GM12878 (cell line): ENCODE results near the gene RIPPLY1. TPM values are rescaled to one million over a fixed set of nuclear protein-coding genes. Genes with fewer than 3 reads are reported as not detected.

Experiments
- ATAC-seq: fragments of 200-7000 bp; cut with Tn5 transposase; 3 replicates; pipeline ENCODE4 v1.9.1; 2020; ENCODE audit warnings: mild to moderate bottlenecking, moderate library complexity
- BruUV-seq: library from RNA; stranded (reverse); fragments of 400-500 nt; replicated peaks from 2 replicates; lab custom pipeline; 2021; lab: Mats Ljungman, UMichigan
- CTCF ChIA-PET: fragments of 300-600 bp; sonication (Branson Sonifier 250); formaldehyde crosslinking; extraction: SDS; loops from one replicate; lab custom pipeline; 2021; ENCODE audit warnings: inconsistent platforms; lab: Yijun Ruan, JAX
- POLR2A ChIA-PET: fragments of 350-600 bp; formaldehyde crosslinking; extraction: SDS; loops from one replicate; lab custom pipeline; 2021; ENCODE audit warnings: inconsistent platforms; lab: Charles Lee
- RAD21 ChIA-PET: fragments of 300-600 bp; sonication (Branson Sonifier 250); formaldehyde crosslinking; loops from one replicate; lab custom pipeline; 2023; ENCODE audit warnings: antibody characterized with exemption; ENCODE audit not compliant: unreplicated experiment; lab: Charles Lee
- SMC1A ChIA-PET: fragments of 300-600 bp; sonication (Branson Sonifier 250); formaldehyde crosslinking; loops from one replicate; lab custom pipeline; 2023; ENCODE audit not compliant: unreplicated experiment, uncharacterized antibody; lab: Charles Lee
- DNase-seq: peaks from one replicate; pipeline ENCODE4 v3.0.0-alpha.2; 2011; ENCODE audit warnings: low read depth, low spot score
- FAIRE-seq: peaks from 3 replicates; lab custom pipeline; 2011; peaks lifted over from hg19 to GRCh38; lab: Jason Lieb, UNC
- H2AFZ ChIP-seq: 2 replicates; pipeline ENCODE4 v1.6.0; 2011; ENCODE audit warnings: low read depth, low read length, control low read depth; ENCODE audit not compliant: control insufficient read depth
- H3K27ac ChIP-seq: 2 replicates; pipeline ENCODE4 v1.5.1; 2011; ENCODE audit warnings: control low read depth; ENCODE audit not compliant: control insufficient read depth, insufficient read depth
- H3K27me3 ChIP-seq, 2 experiments: replicated peaks in 1 of 2; 2 replicates each; pipeline versions ENCODE4 v1.6.0 to v1.6.1; 2011; ENCODE audit warnings: low read length in 1 of 2; ENCODE audit not compliant: control insufficient read depth in 2 of 2, insufficient read depth in 2 of 2
- H3K36me3 ChIP-seq, 2 experiments: 2 replicates each; pipeline ENCODE4 v1.5.1; 2011; ENCODE audit warnings: low read length in 1 of 2; ENCODE audit not compliant: control insufficient read depth in 2 of 2, insufficient read depth in 2 of 2
- H3K4me1 ChIP-seq: 2 replicates; pipeline ENCODE4 v1.6.1; 2011; ENCODE audit warnings: mild to moderate bottlenecking, low read length, moderate library complexity, mixed read lengths; ENCODE audit not compliant: control insufficient read depth, insufficient read depth
- H3K4me2 ChIP-seq: 2 replicates; pipeline ENCODE4 v1.6.0; 2011; ENCODE audit warnings: control low read depth; ENCODE audit not compliant: control insufficient read depth, insufficient read depth
- H3K4me3 ChIP-seq: fragments of 200-600 bp; sonication (generic); 2 replicates; pipeline ENCODE4 v1.5.1; 2016
- H3K79me2 ChIP-seq: 2 replicates; pipeline ENCODE4 v1.6.0; 2011; ENCODE audit warnings: low read length; ENCODE audit not compliant: control insufficient read depth, insufficient read depth
- H3K9ac ChIP-seq: 2 replicates; pipeline ENCODE4 v1.8.0; 2011; ENCODE audit warnings: low read length, control low read depth, mixed read lengths; ENCODE audit not compliant: control insufficient read depth, insufficient read depth
- H3K9me3 ChIP-seq: replicated peaks from 3 replicates; pipeline ENCODE4 v1.5.1; 2011; ENCODE audit warnings: mild to moderate bottlenecking, low read length; ENCODE audit not compliant: control insufficient read depth, insufficient read depth
- H4K20me1 ChIP-seq: 2 replicates; pipeline ENCODE4 v1.6.0; 2011; ENCODE audit not compliant: control insufficient read depth, insufficient read depth
- ASH2L ChIP-seq: fragments of 300-600, 200-600 bp; sonication (generic); IDR thresholded peaks from 2 replicates; pipeline ENCODE4 v1.6.1; 2017; ENCODE audit warnings: low read depth, mild to moderate bottlenecking, borderline replicate concordance
- BRCA1 ChIP-seq: IDR thresholded peaks from 2 replicates; pipeline ENCODE4 v1.6.1; 2011; ENCODE audit warnings: low read depth, low read length, improper control_type of control experiment
- CEBPZ ChIP-seq: fragments of 150-350 bp; IDR thresholded peaks from 2 replicates; pipeline ENCODE4 v1.6.1; 2016; ENCODE audit warnings: low read depth, low read length
- EGR1 ChIP-seq, 2 experiments: IDR thresholded peaks; 1 replicate in 1 of 2; 2 replicates in 1 of 2; pipeline ENCODE4 v1.6.1; 2011 to 2012; ENCODE audit warnings: low read depth in 2 of 2, low read length in 2 of 2, borderline replicate concordance in 1 of 2, mild to moderate bottlenecking in 1 of 2, moderate library complexity in 1 of 2
- FOS ChIP-seq: IDR thresholded peaks from 3 replicates; pipeline ENCODE4 v1.6.1; 2011; ENCODE audit warnings: borderline replicate concordance; ENCODE audit not compliant: insufficient read length; ENCODE audit errors: extremely low read depth
- HDAC6 ChIP-seq: fragments of 200-600 bp; sonication (generic); IDR thresholded peaks from one replicate; pipeline ENCODE4 v1.8.0; 2017; ENCODE audit warnings: antibody characterized with exemption; ENCODE audit not compliant: unreplicated experiment
- KLF5 ChIP-seq: fragments of 450-650 bp; IDR thresholded peaks from 2 replicates; pipeline ENCODE4 v1.6.1; 2014; ENCODE audit warnings: mild to moderate bottlenecking; ENCODE audit not compliant: partially characterized antibody
- MTA2 ChIP-seq: fragments of 450-650 bp; IDR thresholded peaks from 2 replicates; pipeline ENCODE4 v1.6.1; 2016; ENCODE audit warnings: low read depth, mild to moderate bottlenecking, moderate library complexity
- MTA3 ChIP-seq: IDR thresholded peaks from 2 replicates; pipeline ENCODE4 v1.6.1; 2012; ENCODE audit warnings: low read length, inconsistent platforms, borderline replicate concordance
- MXI1 ChIP-seq: fragments of 150-350 bp; IDR thresholded peaks from 2 replicates; pipeline ENCODE4 v1.6.1; 2011; ENCODE audit warnings: low read depth, mild to moderate bottlenecking, inconsistent platforms, low read length, improper control_type of control experiment
- NFIC ChIP-seq: IDR thresholded peaks from 2 replicates; pipeline ENCODE4 v1.6.1; 2012; ENCODE audit warnings: low read depth, mild to moderate bottlenecking, inconsistent platforms, low read length, moderate library complexity
- NFYB ChIP-seq: IDR thresholded peaks from 2 replicates; pipeline ENCODE4 v1.6.1; 2011; ENCODE audit warnings: low read depth, mild to moderate bottlenecking, low read length, improper control_type of control experiment, moderate library complexity; ENCODE audit not compliant: insufficient read depth
- NR2C2 ChIP-seq: IDR thresholded peaks from 2 replicates; pipeline ENCODE4 v1.6.1; 2011; ENCODE audit warnings: borderline replicate concordance, low read depth; ENCODE audit not compliant: control insufficient read depth, insufficient read length
- NR2F1 ChIP-seq: fragments of 450-650 bp; conservative IDR thresholded peaks from 2 replicates; pipeline ENCODE4 v1.6.1; 2017; ENCODE audit warnings: mild to moderate bottlenecking
- NRF1 ChIP-seq: conservative IDR thresholded peaks from 2 replicates; pipeline ENCODE4 v1.6.1; 2011; ENCODE audit warnings: mild to moderate bottlenecking, low read depth, low read length, improper control_type of control experiment
- PML ChIP-seq: IDR thresholded peaks from 2 replicates; pipeline ENCODE4 v1.6.1; 2012; ENCODE audit warnings: low read length, inconsistent platforms
- RFX5 ChIP-seq: IDR thresholded peaks from 2 replicates; pipeline ENCODE4 v1.6.1; 2011; ENCODE audit warnings: low read depth, low read length, improper control_type of control experiment
- SMC3 ChIP-seq: IDR thresholded peaks from 2 replicates; pipeline ENCODE4 v1.6.1; 2011; ENCODE audit warnings: low read length, improper control_type of control experiment, borderline replicate concordance
- SRF ChIP-seq, 2 experiments: IDR thresholded peaks; 2 replicates each; pipeline ENCODE4 v1.6.1; 2011; ENCODE audit warnings: low read depth in 2 of 2, low read length in 2 of 2, mild to moderate bottlenecking in 1 of 2, moderate library complexity in 1 of 2
- WRNIP1 ChIP-seq: IDR thresholded peaks from 2 replicates; pipeline ENCODE4 v1.6.1; 2011; ENCODE audit warnings: low read depth, low read length, improper control_type of control experiment, borderline replicate concordance
- ZBED1 ChIP-seq: IDR thresholded peaks from 2 replicates; pipeline ENCODE4 v1.6.1; 2016; ENCODE audit warnings: borderline replicate concordance
- ZNF217 ChIP-seq: fragments of 450-650 bp; IDR thresholded peaks from 2 replicates; pipeline ENCODE4 v1.6.1; 2017; ENCODE audit warnings: antibody characterized with exemption, mild to moderate bottlenecking
- ZNF384 ChIP-seq: IDR thresholded peaks from 2 replicates; pipeline ENCODE4 v1.6.1; 2012; ENCODE audit warnings: low read depth, mild to moderate bottlenecking, low read length, improper control_type of control experiment, borderline replicate concordance
- ZNF622 ChIP-seq: fragments of 450-650 bp; IDR thresholded peaks from 2 replicates; pipeline ENCODE4 v1.6.1; 2017; ENCODE audit warnings: mild to moderate bottlenecking, inconsistent platforms
- WGBS: methylation state at CpG from one replicate; pipeline ENCODE4 v1.1.6; 2016; ENCODE audit warnings: low lambda C conversion rate; ENCODE audit not compliant: insufficient replicate concordance, insufficient coverage; ENCODE audit errors: missing lambda C conversion rate; 5-methylcytosine and 5-hydroxymethylcytosine counted together
- in situ Hi-C: fragments of 300-500 bp; cut with MboI; formaldehyde crosslinking; loops from 9 replicates; pipeline ENCODE4 v1.14.3; 2018; ENCODE audit warnings: mixed read lengths
- intact Hi-C: fragments of 100-400 bp; cut with micrococcal nuclease; formaldehyde crosslinking; loops from one replicate; pipeline ENCODE4 v1.14.2; 2022; ENCODE audit not compliant: unreplicated experiment
- polyA plus RNA-seq, 11 experiments: library from polyadenylated mRNA; depleted of rRNA in 4 of 11; unstranded in 6 of 11; stranded (reverse) in 5 of 11; fragments of >200 nt; fragmentation: Nextera tagmentation in 4 of 11; fragmentation: Illumina TruSeq in 1 of 11; extraction: Ambion mirVana in 4 of 11; extraction: Trizol in 1 of 11; gene quantifications; 1 replicate in 1 of 11; 2 replicates in 10 of 11; pipeline versions ENCODE4 v1.2.1 to v1.2.3, GENCODE V29; 2011 to 2016; ENCODE audit warnings: inconsistent platforms in 2 of 11, missing spikeins in 2 of 11, low read depth in 1 of 11
- total RNA-seq, 4 experiments: library from RNA; depleted of rRNA in 3 of 4; stranded (reverse); fragments of >200 nt in 3 of 4; fragmentation: Illumina TruSeq in 1 of 4; extraction: Trizol in 1 of 4; gene quantifications; 2 replicates each; pipeline versions ENCODE4 v1.2.1 to v1.2.3, GENCODE V29; 2013 to 2021

The RIPPLY1 gene
- total and polyA plus RNA-seq, 10 of the 15 experiments (the other 5 are each of a cell fraction or from before 2014, with no cell fraction given) = not detected

GRCh38 chrX:106946464-106946863, 43.3 kb upstream of the RIPPLY1 start (continued):
- TF ChIP-seq BRCA1 (no peak), MTA2 (no peak), NRF1 (no peak), ZNF217 (no peak), NFIC (no peak), FOS (no peak), MTA3 (no peak), ZNF622 (no peak), SMC3 (no peak), NFYB (no peak)

GRCh38 chrX:106940068-106940467, 36.9 kb upstream of the RIPPLY1 start:
- Histone ChIP-seq H3K27me3 (no peaks in the 10 kb centered on the region; a peak in 1 of 4 replicates), H3K9ac (no peak overlapping the region), H3K4me2 (no peak overlapping the region), H3K27ac (no peak overlapping the region), H3K4me1 (no peaks in the 10 kb centered on the region), H3K36me3 (no peaks in the 10 kb centered on the region), H3K9me3 (no peaks in the 10 kb centered on the region), H3K79me2 (no peaks in the 10 kb centered on the region), H4K20me1 (no peaks in the 10 kb centered on the region), H2AFZ (no peak overlapping the region), H3K4me3 (no peak overlapping the region)
- intact Hi-C loops (no loop called here), in situ Hi-C loops (no loop called here)
- 38% methylated on average over 1 of the region's 1 CpG for WGBS
- no TSS peak for BruUV-seq
- SMC1A ChIA-PET = no interaction called here
- no peak for DNase-seq
- POLR2A ChIA-PET = no interaction called here
- FAIRE-seq = no peak
- RAD21 ChIA-PET = no interaction called here
- ATAC-seq = no peak
- CTCF ChIA-PET = no interaction called here
- TF ChIP-seq ASH2L = no peak
- TF ChIP-seq ZBED1 = no peak
- no peak for TF ChIP-seq EGR1 (IDR thresholded peaks at IDR 0.05; ENCODE audit: borderline replicate concordance in 1 of 2, low read depth in 2 of 2, low read length in 2 of 2)
- TF ChIP-seq RFX5 = no peak
- TF ChIP-seq NR2F1 = no peak
- TF ChIP-seq NR2C2 = no peak
- no peak for TF ChIP-seq MTA2
- no peak for TF ChIP-seq HDAC6
- TF ChIP-seq WRNIP1 = no peak
- no peak for TF ChIP-seq MXI1
- no peak for TF ChIP-seq CEBPZ
- TF ChIP-seq KLF5 = no peak
- TF ChIP-seq SRF (IDR thresholded peaks at IDR 0.05; ENCODE audit: low read depth in 2 of 2, low read length in 2 of 2) = no peak
- no peak for TF ChIP-seq PML
- no peak for TF ChIP-seq ZNF384
